Upper lobe of left lung (tissue), 4 donors: Measurements from ENCODE around the gene OXTR.

Experiments used
- EP300 ChIP-seq, 4 donors: sonication (generic); formaldehyde crosslinking; IDR thresholded peaks; one replicate each; pipeline ENCODE4 v1.5.1; 2017; ENCODE audit warnings: antibody characterized with exemption in 4 of 4, control low read depth in 2 of 4
- POLR2A ChIP-seq, 4 donors: fragments of 450-650 bp; IDR thresholded peaks; one replicate each; pipeline ENCODE4 v1.5.1; 2016 to 2017; ENCODE audit warnings: antibody characterized with exemption in 4 of 4, mild to moderate bottlenecking in 2 of 4
- POLR2AphosphoS5 ChIP-seq, 2 donors: sonication (generic); formaldehyde crosslinking; IDR thresholded peaks; one replicate each; pipeline ENCODE4 v1.5.1; 2017; ENCODE audit warnings: antibody characterized with exemption in 2 of 2
- TF ChIP-seq, protein P1 (sequence below), 6 experiments: fragments of 450-650 bp in 4 of 6; fragments of 200-600 bp in 2 of 6; sonication (generic) in 2 of 6; IDR thresholded peaks; one replicate each; pipeline ENCODE4 v1.5.1; 2016 to 2019; ENCODE audit warnings: antibody characterized with exemption in 6 of 6

GRCh38 chr3:8749316-8749715 lies 20.1 kb downstream of the OXTR start:
- TF ChIP-seq EP300 (IDR thresholded peaks at IDR 0.05) (no peak), POLR2AphosphoS5 (IDR thresholded peaks at IDR 0.05) (no peak), POLR2A (IDR thresholded peaks at IDR 0.05) (no peak)
- TF ChIP-seq, protein P1, sequence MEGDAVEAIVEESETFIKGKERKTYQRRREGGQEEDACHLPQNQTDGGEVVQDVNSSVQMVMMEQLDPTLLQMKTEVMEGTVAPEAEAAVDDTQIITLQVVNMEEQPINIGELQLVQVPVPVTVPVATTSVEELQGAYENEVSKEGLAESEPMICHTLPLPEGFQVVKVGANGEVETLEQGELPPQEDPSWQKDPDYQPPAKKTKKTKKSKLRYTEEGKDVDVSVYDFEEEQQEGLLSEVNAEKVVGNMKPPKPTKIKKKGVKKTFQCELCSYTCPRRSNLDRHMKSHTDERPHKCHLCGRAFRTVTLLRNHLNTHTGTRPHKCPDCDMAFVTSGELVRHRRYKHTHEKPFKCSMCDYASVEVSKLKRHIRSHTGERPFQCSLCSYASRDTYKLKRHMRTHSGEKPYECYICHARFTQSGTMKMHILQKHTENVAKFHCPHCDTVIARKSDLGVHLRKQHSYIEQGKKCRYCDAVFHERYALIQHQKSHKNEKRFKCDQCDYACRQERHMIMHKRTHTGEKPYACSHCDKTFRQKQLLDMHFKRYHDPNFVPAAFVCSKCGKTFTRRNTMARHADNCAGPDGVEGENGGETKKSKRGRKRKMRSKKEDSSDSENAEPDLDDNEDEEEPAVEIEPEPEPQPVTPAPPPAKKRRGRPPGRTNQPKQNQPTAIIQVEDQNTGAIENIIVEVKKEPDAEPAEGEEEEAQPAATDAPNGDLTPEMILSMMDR (IDR thresholded peaks at IDR 0.05), result no peak
